ENCODE data around the gene SLC6A6. TPM values are rescaled to one million over a fixed set of nuclear protein-coding genes. Genes with fewer than 3 reads are reported as not detected.
A peak's percentile ranks its signal among the peaks of the same experiment; 100 is the strongest.

Gene SLC6A6
- total RNA-seq, 6 experiments from 2014 or later = 1.5 to 8.2 (median 4.1) TPM

DNA sequence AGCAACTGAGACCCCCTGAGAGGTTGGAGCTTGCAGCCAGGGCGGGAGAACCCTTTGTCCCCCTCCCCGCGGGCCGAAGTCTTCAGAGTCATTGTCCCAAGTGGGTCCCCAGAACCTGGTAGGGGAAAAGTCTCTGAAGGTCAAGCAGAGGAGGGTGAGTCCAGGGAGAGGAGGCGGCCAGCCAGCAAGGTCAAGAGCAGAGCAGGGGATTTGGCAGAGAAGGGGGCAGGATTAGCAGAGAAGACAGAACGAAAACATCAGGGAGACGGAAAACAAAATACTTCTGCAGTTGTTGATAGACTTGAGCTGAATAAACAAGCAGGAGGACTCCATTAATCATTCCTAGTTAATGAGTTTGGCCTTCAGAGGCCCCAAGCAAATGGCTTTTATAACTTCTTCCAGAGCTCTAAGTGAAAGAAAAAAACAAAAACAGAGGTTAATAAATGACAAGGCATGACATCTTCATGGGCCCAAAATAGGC is 71.0 kb downstream of the SLC6A6 start:
- Histone ChIP-seq H3K27me3 (no peaks in the 10 kb centered on the region), H3K27ac (no peak overlapping the region), H3K36me3 (no peaks in the 10 kb centered on the region), H3K4me3 (no peak overlapping the region), H3K9me3 (no peaks in the 10 kb centered on the region), H3K4me1 (no peaks in the 10 kb centered on the region)
- TF ChIP-seq, protein P1, sequence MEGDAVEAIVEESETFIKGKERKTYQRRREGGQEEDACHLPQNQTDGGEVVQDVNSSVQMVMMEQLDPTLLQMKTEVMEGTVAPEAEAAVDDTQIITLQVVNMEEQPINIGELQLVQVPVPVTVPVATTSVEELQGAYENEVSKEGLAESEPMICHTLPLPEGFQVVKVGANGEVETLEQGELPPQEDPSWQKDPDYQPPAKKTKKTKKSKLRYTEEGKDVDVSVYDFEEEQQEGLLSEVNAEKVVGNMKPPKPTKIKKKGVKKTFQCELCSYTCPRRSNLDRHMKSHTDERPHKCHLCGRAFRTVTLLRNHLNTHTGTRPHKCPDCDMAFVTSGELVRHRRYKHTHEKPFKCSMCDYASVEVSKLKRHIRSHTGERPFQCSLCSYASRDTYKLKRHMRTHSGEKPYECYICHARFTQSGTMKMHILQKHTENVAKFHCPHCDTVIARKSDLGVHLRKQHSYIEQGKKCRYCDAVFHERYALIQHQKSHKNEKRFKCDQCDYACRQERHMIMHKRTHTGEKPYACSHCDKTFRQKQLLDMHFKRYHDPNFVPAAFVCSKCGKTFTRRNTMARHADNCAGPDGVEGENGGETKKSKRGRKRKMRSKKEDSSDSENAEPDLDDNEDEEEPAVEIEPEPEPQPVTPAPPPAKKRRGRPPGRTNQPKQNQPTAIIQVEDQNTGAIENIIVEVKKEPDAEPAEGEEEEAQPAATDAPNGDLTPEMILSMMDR (IDR thresholded peaks at IDR 0.05) = no peak
- no peak for TF ChIP-seq POLR2A (IDR thresholded peaks at IDR 0.05)
- DNase-seq (no peak), ATAC-seq (no peak)
- intact Hi-C loops (cut with DNase I) = no loop called here
- 75% methylated on average over 7 of the region's 7 CpGs for WGBS (ENCODE audit: insufficient coverage, low coverage, low lambda C conversion rate, missing lambda C conversion rate)

DNA sequence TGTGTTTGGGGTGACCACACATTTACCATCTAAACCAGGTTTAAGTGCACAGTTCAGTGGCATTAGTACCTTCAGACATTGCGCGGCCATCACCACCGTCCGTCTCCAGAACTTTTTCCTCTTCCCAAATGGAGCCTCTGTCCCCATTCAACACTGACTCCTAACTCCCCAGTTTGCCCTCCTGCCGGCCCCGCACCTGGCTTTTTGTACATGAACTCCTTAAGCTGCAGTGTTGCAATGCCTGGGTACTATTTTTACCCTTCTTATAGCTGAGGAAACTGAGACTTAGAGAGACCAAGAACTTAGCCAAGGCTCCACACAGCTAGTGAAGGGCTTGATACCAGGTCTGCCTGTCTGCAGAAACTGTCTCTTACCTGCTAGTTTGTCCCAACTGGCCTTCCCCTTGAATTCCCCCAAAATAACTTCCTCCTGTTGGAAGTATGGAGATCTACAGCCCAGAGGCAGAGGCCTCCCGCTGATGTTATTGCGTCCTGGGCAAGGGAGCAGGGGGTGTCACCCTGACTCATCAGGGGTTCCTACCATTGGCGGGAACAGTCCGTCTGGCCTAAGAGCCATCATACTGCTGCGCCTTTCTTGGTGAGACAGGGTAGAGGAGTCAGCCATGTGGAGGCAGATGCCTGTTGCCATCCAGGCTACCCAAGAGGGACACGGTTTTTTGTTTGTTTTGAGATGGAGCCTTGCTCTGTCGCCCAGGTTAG is 72.1 kb downstream of the SLC6A6 start:
- H3K4me3 ChIP-seq = no peak overlapping the region
- H3K36me3 ChIP-seq = no peaks in the 10 kb centered on the region
- no peaks in the 10 kb centered on the region for H3K9me3 ChIP-seq
- H3K4me1 ChIP-seq = no peaks in the 10 kb centered on the region
- TF ChIP-seq, protein P1 (IDR thresholded peaks at IDR 0.05) = no peak
- no peak for TF ChIP-seq POLR2A (IDR thresholded peaks at IDR 0.05)
- H3K27me3 ChIP-seq = no peaks in the 10 kb centered on the region
- intact Hi-C loops (cut with DNase I) = no loop called here
- no peak for DNase-seq
- ATAC-seq = no peak
- 97% methylated on average over 7 of the region's 13 CpGs for WGBS (ENCODE audit: insufficient coverage, low coverage, low lambda C conversion rate, missing lambda C conversion rate)
- no peak overlapping the region for H3K27ac ChIP-seq

DNA sequence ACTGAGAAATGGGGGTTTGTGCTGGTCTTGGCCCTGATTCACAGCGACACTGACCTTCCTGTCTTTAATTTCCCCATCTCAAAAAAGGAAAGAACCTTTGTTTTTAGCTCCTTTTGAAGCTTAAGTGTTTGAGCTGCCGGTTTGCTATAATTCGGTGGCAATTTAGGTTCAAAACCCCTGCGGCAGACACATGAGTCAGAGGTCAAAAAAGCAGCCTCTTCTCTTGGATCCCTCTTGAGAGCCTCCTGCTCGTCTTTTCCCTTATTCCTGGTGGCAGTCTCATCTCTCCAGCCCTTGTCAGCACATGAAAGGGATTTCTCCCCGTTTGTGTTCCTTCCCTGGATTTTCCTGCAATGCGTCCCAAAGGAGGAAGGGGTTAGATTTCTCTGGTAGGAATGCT is 73.2 kb downstream of the SLC6A6 start:
- TF ChIP-seq, protein P1 (IDR thresholded peaks at IDR 0.05) = no peak
- no peak for TF ChIP-seq POLR2A (IDR thresholded peaks at IDR 0.05)
- Histone ChIP-seq H3K36me3 (no peaks in the 10 kb centered on the region), H3K27me3 (no peaks in the 10 kb centered on the region), H3K27ac (no peak overlapping the region), H3K4me1 (no peaks in the 10 kb centered on the region), H3K9me3 (no peaks in the 10 kb centered on the region), H3K4me3 (no peak overlapping the region)
- WGBS (ENCODE audit: insufficient coverage, low coverage, low lambda C conversion rate, missing lambda C conversion rate) = 57% methylated on average over 4 of the region's 7 CpGs
- intact Hi-C loops (cut with DNase I) = no loop called here
- ATAC-seq (no peak), DNase-seq (no peak)

DNA sequence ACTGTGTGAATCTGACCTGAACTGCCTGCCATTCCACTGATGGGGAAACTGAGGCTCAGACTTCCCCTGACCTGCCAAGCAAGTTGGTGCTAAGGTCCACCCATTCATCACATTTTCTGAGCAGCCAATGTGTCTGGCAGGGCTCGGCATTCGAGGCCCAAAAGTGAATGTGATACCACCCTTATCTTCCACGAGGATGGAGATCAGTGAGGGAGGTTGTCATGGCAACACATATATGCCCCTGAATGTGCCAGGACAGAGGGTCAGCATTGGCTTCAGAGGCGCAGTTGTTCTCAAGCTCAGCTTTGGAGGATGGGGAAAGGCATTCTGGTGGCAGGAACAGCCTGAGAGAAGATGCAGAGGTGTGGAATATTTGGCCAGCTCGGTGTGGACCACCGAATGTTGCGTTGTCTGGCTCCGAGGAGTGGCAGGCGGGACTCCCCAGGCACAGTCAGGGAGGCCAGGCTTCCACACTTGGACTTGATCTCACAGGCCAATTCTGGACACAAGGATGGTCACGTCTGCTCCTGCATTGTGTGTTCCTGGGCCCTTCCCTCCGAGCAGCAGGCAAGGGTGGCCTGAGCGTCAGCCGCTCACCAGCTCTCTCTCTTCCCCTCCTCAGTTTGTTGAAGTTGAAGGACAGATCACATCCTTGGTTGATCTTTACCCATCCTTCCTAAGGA is 74.3 kb downstream of the SLC6A6 start:
- Histone ChIP-seq H3K4me3 (no peak overlapping the region), H3K36me3 (no peaks in the 10 kb centered on the region), H3K27ac (no peak overlapping the region), H3K9me3 (no peaks in the 10 kb centered on the region), H3K4me1 (no peaks in the 10 kb centered on the region), H3K27me3 (no peaks in the 10 kb centered on the region)
- DNase-seq (peak in 1 of 3 donors; percentile 9), ATAC-seq (no peak)
- no peak for TF ChIP-seq POLR2A (IDR thresholded peaks at IDR 0.05)
- TF ChIP-seq, protein P1 (IDR thresholded peaks at IDR 0.05) = no peak
- WGBS (ENCODE audit: insufficient coverage, low coverage, low lambda C conversion rate, missing lambda C conversion rate) = 87% methylated on average over 6 of the region's 13 CpGs
- intact Hi-C loops (cut with DNase I) = no loop called here
